ENCODE results near the gene OPRD1. TPM values are rescaled to one million over a fixed set of nuclear protein-coding genes. Genes with fewer than 3 reads are reported as not detected.
"Not testable (repeated sequence)": the region's sequence is repeated elsewhere in the genome, so short reads cannot be mapped to it uniquely, and the experiment has no call there.

OPRD1 gene
- total RNA-seq, 1 donor from 2014 or later: not detected

DNA sequence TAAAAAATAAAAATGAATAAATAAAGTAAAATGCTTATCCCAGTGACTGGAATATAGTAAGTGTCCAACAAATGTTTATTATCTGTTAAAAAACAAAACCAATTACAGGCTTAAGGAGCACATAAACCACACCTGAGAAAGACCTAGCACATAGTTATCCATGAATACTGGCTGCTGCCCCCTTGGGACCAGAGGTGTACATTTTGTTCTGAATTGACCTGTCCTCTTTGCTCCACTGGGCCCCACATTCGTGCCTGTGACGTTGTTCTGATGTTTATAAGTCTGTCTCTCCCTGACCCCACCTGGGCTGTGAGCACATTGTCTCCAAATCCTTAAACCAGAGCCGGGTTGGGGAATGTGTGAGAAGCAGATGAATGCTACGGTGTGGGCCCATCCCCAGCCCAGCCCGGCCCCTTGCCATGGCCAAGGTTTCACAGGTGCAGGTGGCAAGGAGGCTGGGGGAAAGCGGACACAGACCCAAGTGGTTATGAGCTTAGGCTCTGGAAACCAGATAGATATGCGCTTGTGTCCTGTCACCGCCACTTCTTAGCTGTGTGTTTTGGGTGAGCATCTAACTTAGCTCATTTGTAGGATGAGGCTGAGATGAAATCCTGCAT is 29.1 kb downstream of the OPRD1 start:
- no peak for DNase-seq (ENCODE audit: low read depth)

DNA sequence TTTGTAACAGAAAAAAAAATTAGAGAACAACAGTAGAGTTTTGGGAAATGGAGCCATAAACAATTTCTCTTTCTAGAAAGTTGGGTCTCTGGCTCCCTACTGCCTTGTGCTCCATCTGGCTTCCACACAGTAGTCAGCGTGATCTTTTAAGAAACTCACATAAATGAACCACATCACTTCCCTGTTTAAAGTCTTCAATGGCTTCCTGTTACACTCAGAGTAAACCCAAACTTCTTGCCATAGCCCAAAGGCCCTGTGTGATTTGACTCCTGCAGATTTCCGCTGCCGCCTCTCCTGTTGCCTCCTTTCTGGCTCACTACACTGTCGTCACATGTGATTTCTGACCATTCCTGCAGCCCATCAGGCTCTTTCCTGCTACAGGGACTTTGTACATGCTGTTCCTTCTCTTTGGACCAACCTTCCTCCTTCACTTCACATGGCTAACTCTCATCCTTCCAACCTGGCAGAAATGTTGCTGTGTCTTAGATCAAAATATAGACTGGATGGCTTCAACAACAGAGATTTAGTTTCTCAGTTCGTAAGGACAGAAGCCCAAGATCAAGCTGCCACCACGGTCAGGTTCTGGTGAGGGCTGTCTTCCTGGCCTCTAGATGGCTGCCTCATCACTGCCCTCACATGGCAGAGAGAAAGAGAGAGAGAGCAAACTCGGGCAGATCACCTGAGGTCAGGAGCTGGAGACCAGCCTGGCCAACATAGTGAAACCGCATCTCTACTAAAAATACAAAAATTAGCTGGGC is 34.0 kb downstream of the OPRD1 start:
- DNase-seq (ENCODE audit: low read depth): no peak

DNA sequence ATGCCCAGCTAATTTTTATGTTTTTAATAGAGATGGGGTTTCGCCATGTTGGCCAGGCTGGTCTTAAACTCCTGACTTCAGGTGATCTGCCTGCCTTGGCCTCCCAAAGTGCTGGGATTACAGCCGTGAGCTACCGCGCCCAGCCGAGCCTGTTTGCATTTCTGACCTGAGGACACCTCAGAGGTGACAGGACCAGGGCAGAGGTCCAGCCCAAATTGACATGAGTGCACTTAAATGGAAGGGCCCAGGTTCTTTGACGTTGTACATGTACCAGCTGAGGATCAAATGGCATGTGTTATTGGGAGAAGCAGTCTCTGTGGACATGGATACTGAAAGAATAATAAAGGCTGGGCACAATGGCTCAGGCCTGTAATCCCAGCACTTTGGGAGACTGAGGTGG is 35.2 kb downstream of the OPRD1 start:
- not testable (repeated sequence) for DNase-seq (ENCODE audit: low read depth)

DNA sequence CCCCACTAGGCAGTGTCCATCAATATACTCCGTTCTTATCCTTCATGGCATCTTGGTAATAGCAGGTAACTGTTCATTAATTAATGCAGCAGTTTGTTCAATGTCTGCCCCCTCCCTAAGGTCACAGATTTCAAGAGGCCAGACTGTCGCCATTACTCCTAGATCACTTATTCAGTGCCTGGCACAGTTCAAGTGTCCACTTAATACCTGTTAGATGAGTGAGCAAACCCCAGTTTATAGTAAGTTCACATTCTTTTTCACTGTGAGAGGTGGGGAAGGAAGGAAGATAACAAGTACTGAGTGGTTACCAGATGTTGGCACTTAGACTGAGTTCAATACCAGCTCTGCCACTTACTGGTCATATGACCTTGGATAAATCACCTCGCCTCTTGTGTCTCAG is 36.4 kb downstream of the OPRD1 start:
- no peak for DNase-seq (ENCODE audit: low read depth)

DNA sequence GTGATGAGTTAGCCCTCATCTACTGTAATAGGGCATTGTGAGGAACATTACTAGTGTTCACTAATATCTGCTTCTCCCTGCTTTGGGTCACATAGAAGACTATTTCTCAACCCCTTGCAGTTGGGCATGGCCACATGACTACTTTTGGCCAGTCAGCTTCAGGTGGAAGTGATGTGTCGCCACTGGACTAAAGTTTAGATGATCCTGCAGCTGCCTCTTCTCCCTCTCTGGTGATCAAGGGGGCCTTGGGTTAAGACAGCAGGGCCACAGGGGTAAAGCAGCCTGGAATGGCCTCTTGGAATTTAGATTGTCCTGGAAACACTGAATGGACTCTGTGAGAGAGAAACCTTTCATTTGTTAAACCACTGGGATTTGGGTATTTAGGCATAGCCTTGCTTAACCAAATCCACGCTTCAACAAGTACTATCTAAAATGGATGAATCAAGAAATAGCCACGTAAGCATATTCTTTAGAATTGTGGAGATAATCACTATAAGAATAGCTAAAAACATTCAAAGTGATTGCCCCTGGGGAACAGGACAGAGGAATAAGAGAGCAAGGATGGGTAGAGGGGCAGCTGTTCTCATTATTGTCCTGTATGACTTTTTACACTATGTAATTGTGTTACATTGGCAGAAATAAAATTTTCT is 41.2 kb downstream of the OPRD1 start:
- DNase-seq (ENCODE audit: low read depth): no peak

DNA sequence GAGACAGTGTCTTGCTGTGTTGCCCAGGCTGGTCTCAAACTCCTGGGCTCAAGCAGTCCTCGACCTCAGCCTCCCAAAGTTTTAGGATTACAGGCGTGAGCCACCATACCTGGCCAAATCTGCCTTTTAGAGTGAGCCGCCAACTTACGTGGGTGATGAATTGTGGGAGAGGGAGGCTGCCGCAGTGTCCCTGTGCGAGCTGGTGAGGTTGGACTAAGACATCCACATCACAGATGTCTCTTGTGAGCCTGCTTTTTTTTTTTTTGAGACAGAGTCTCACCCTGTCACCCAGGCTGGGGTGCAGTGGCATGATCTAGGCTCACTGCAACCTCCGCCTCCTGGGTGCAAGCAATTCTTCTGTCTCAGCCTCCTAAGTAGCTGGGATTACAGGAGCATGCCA is 42.4 kb downstream of the OPRD1 start:
- not testable (repeated sequence) for DNase-seq (ENCODE audit: low read depth)

DNA sequence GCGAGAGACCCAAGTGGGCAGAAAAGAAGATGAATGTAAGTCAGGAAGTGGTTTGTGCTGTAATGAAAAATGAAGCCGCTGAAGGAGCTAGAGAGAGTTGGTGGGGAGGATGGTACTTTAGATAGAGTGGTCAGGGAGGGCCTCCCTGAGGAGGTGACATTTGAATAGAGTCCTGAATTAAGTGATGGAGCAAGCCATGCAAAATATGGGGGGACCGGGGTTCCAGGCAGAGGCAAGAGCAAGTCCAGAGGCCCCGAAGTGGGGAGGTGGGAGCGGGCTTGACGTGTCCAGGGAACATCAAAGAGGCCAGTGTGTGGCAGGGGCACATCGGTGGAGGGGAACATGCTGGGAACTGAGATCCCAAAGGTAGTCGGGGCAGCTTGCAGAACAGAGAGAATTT is 43.1 kb downstream of the OPRD1 start:
- no peak for DNase-seq (ENCODE audit: low read depth)

DNA sequence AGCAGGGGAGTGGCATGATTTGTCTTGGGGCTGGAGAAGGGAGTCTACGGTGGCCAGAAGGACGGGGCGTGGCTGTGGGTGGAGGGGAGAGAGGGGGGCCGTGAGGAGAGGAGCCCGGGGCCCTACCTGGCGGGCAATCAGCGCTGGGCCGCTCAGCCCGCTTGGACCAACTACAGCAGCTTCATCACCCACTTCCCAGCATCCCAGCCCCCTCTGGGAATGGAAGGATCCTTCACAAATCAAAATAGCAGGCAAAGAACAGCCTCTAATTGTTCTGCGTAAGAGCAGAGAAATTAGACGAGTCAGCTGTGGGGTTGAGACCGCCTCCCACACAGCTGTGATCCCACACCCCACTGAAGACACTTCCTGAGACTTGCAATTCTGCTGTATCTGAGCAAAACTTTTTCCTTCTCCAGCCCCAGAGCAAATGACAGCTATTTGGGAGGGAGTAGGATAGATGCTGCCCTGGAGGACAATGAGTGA is 43.5 kb downstream of the OPRD1 start:
- no peak for DNase-seq (ENCODE audit: low read depth)

DNA sequence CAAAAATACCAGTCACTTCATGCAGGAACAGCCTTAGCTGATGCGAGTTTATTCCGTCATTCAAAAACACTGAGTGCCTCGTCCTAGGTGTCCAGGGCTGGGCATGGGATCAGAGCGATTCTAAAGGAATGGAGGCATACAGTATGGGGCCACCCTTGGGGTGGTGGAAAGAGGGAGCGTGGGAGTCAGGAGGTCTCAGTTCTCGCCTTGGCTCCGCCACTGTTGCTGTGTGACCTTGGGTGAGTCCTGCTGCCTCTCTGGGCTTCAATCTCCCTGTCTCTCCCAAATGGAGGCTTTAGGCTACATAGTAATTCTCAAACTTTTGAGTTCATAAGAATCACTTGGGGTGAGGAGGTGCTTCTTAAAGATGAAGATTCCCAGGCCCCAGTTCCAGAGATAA is 44.0 kb downstream of the OPRD1 start:
- DNase-seq (ENCODE audit: low read depth): no peak

DNA sequence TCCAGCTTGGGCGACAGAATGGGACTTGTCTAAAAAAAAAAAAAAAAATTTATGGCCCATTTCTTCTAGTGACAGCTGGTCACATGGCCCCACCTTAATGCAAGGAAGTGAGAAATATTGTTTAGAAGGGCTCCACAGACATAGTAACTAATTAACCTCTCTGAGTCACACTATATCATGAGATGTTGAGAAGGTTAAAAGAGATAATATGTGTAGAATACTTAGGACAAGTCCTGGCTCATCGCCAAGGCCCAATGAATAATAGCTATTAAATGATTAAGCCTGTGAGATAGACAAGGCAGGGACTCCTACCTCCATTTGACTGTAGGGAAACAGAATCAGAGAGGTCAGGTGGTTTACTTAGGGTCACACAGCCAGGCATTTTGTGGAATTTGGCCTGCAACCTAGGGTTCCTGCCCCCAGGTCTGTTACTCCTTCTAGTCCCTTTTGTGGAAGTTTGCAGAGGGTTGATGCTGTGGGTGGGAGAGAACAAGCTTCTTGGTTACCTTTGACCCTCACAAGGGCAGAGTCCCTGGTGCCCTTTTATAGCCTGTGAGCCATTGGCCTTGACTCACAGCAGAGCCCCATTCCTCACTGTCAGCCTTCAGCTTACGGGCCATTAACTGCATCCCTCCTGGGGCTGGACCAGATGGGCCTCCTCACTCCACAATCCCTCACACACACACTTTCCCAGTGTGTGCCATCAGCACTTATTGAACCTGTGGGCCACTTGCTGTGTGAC is 48.5 kb downstream of the OPRD1 start:
- DNase-seq (ENCODE audit: low read depth): no peak

DNA sequence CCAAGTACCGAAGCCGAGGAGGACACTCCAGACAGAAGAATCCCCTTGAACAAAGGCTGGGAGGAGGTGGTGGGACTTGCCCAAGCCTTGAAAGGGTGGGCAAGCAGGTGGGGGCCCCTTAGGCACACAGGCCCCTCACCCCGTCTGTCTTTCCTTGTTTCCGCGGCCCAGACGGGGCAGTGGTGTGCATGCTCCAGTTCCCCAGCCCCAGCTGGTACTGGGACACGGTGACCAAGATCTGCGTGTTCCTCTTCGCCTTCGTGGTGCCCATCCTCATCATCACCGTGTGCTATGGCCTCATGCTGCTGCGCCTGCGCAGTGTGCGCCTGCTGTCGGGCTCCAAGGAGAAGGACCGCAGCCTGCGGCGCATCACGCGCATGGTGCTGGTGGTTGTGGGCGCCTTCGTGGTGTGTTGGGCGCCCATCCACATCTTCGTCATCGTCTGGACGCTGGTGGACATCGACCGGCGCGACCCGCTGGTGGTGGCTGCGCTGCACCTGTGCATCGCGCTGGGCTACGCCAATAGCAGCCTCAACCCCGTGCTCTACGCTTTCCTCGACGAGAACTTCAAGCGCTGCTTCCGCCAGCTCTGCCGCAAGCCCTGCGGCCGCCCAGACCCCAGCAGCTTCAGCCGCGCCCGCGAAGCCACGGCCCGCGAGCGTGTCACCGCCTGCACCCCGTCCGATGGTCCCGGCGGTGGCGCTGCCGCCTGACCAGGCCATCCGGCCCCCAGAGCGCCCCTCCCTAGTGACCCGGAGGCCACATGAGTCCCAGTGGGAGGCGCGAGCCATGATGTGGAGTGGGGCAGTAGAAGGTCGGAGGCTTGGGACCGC is 50.8 kb downstream of the OPRD1 start:
- no peak for DNase-seq (ENCODE audit: low read depth)

DNA sequence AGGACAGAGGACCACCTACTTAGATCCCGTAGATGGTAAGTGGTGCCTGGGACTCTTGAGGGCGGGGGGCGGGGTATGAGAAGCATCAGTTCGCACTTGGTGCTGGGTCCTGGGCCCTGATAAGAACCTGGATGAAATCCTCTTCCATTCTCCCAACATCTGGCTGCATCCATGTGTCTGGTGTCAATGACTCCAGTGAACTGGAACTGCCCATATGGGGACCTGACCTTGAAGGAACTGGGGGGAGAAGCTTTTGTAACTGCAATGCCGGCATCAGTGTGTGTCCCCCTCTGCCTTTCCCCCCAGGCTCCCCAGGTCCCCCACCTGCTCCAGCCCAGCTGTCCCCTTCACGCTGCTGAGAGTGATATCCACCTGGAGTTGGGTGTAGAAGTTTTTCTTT is 52.7 kb downstream of the OPRD1 start:
- DNase-seq (ENCODE audit: low read depth): no peak

DNA sequence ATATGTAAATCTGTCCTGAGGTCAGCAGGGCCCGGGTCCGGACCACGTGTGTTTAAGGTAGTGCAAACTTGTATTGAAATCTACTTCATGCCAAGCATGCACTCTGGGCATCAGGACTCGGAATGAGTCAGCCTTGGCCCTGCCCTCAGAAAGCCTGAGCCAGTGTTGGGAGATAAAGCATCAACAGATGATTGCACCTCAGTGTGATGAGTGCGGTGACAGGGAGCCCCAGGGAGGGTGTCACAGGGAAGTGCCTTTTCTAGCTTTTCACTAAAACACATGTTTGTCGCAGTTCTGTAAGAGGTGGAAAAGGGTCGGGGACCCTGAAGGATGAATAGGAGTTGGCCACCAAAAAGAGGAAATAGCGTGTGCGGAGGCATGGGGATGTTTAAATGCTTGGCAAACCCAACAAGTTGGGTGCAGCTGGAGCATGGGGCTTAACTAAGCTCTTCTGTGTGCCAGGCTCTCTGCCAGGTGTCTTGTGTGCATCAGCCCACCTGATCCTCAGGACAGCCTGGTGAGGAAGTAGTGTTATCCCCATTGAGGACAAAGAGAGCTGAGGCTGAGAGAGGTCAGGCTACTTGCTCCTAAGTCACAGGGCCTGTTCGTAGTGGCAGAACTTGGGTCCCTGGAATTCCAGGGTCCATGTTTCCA is 54.2 kb downstream of the OPRD1 start:
- DNase-seq (ENCODE audit: low read depth): no peak

DNA sequence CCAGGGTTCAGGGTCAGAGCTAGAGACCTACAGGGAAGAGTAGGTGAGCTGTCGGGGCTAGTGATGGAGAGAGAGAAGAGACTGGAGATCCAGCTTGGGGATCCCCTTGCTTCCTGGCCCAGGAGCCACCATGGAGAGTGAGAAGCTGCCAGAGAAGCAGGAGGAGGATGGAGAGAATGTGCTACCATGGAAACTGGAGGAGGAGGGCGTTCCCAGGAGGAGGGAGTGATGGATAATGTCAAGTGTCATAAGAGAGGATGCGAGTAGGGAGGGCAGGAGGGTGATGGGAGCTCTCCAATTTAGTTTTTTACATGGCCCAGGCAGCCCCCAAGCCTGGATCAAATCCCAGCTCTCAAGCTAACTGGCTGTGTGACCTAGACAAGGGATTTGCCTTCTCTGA is 55.9 kb downstream of the OPRD1 start:
- DNase-seq (ENCODE audit: low read depth): no peak

DNA sequence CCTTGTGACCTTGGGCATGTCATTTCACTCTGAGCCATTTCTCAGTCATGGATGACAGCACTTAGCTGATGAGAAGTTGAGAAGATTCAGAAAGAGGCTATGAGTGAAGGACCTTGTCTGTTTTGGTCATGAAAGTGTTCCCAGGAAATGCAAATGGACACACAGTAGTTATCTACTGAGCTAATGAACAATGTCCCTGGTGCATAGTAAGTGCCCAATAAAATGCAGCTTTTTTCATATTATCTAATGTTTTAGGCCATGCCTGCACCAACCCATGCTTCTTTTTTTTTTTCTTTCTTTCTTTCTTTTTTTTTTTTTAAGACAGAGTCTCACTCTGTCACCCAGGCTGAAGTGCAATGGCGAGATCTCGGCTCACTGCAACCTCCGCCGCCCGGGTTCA is 58.0 kb downstream of the OPRD1 start:
- DNase-seq (ENCODE audit: low read depth): no peak

DNA sequence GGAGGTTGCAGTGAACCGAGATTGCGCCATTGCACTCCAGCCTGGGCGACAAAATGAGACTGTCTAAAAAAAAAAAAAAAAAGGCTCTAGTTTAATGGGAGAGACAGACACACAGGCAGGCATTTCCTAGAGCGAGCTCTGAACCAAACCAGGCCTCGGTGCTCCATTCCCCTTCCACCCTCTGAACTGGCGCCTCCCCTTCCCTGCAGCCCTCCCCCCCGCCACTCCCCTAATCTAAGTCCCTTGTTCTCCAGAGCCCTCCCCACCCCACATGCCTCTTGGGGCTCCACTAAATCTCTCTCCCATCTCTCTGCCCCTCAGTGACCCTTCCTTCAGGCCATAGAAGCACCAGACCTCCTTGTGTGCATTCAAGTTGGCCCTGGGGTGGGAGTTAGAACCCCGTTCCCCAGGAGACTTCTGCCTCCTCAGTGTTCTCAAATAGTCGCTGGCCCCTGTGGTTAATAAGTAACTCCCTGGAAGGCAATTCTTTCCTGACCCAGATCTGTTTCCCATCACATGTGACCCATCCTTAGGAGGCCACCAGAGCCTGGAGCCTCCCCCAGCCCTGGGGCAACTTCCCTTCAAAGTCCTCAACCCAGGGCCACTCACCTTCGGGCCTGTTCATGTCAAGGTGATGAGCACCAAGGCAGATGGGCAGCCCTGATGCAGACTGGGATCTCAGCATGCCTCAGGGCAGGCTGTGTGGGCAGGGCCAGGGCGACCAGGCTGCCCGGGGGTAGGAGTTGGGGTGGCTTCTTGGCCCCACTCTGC is 59.8 kb downstream of the OPRD1 start:
- no peak for DNase-seq (ENCODE audit: low read depth)

DNA sequence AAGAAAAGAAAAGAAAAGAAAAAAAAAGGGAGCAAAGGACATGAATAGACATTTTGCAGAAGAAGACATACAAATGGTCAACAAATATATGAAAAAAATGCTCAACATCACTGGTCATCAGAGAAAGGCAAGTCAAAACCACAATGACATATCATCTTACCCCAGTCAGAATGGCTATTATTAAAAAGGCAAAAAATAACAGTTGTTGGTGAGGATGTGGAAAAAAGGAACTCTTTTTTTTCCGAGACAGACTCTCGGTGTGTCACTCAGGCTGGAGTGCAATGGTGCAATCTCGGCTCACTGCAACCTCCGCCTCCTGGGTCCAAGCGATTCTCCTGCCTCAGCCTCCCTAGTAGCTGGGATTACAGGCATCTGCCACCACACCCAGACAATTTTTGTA is 63.2 kb downstream of the OPRD1 start:
- DNase-seq (ENCODE audit: low read depth): peak; percentile 34

DNA sequence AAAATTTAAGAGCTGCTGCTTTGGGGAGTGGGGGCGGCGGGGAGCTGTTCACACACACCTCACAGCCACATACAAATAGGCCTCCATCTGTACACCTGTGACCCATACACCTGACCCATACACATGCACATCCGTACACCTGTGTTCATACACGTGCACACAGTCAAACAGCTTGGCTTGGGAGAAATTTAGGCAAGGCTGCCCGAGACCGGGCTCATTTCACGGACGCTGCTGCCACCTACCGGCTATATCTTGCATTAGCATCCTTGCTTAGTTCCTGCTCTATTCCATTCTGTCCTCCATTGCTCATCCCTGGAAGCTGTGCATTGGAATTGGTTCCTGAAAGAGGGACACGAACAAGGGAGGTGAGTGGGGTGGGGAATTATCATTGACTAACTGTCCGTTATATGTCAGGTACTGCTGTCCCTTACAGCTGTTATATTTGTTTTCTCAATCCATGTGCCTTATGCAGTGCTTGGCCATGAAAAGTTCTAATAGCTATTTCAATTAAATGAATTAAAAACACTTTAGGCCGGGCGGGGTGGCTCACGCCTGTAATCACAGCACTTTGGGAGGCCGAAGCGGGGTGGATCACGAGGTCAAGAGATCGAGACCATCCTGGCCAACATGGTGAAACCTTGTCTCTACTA is 65.3 kb downstream of the OPRD1 start:
- DNase-seq (ENCODE audit: low read depth): peak; percentile 76

DNA sequence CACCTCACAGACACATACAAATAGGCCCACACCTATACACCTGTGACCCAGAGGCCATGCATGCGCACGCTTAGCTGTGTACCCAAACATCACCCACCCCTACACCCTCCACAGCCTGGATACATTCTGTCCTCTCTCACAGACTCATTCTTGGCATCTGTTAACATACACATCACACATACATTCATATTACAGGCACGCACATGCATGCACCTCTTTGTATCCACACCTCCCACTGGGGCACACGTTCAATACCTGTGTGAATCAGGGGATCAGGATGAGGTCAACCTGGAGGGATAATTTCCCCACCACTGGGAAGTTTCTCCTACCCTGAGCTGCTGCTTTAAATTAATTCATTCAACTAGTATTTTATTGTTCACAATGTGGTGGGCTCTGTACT is 66.8 kb downstream of the OPRD1 start:
- DNase-seq (ENCODE audit: low read depth): no peak

All from myocyte (in vitro differentiated cells).